ENCODE data around the gene DUSP22. TPM values are rescaled to one million over a fixed set of nuclear protein-coding genes. Genes with fewer than 3 reads are reported as not detected.
"Not testable (repeated sequence)": the region's sequence is repeated elsewhere in the genome, so short reads cannot be mapped to it uniquely, and the experiment has no call there.

DUSP22 gene
- total and polyA plus RNA-seq, 2 of the 8 experiments (the other 6 are each of a cell fraction or from before 2014, with no cell fraction given): 15.5 to 32.4 TPM

GRCh38 chr6:248046-248445 lies 44.2 kb upstream of the DUSP22 start:
- H3K36me3 ChIP-seq (ENCODE audit: control insufficient read depth in 2 of 4, insufficient read depth in 4 of 4, low read length in 3 of 4); H4K20me1 ChIP-seq (replicated peaks in 1 of 2; ENCODE audit: control insufficient read depth in 1 of 2, insufficient read depth in 2 of 2, low read length in 2 of 2); H3K23me2 ChIP-seq (ENCODE audit: low read depth, low read length); H2AK5ac ChIP-seq (ENCODE audit: low read depth, low read length); FAIRE-seq; DNase-seq (ENCODE audit: low read depth in 1 of 2, low spot score in 2 of 2); H2BK20ac ChIP-seq (ENCODE audit: low read length); H3K9ac ChIP-seq (replicated peaks in 1 of 4; ENCODE audit: extremely low read depth in 1 of 4, low read depth in 3 of 4, low read length in 3 of 4); H2AFZ ChIP-seq (ENCODE audit: low read length); H3K79me1 ChIP-seq (ENCODE audit: low read depth, low read length); H3K27ac ChIP-seq (ENCODE audit: low read depth, low read length); H3K18ac ChIP-seq (ENCODE audit: extremely low read depth, low read length); H3K4ac ChIP-seq (replicated peaks; ENCODE audit: insufficient read length, low read depth, low read length); H3K4me1 ChIP-seq (replicated peaks in 1 of 4; ENCODE audit: control insufficient read depth in 3 of 4, insufficient read depth in 4 of 4, low read length in 3 of 4); H4K8ac ChIP-seq (ENCODE audit: extremely low read depth, insufficient read depth, low read length); H3K4me3 ChIP-seq (ENCODE audit: extremely low read depth in 1 of 4, insufficient read depth in 2 of 4, low read depth in 3 of 4, low read length in 4 of 4); H3K14ac ChIP-seq (ENCODE audit: insufficient read length); H2BK120ac ChIP-seq (replicated peaks; ENCODE audit: low read depth, low read length); POLR2A ChIA-PET (ENCODE audit: partially characterized antibody); H3K23ac ChIP-seq (ENCODE audit: insufficient read length); CTCF ChIA-PET (ENCODE audit: partially characterized antibody); H3K4me2 ChIP-seq (ENCODE audit: insufficient read depth in 1 of 2, low read depth in 2 of 2, low read length in 2 of 2); H2BK15ac ChIP-seq (ENCODE audit: low read length); H4K91ac ChIP-seq (replicated peaks; ENCODE audit: insufficient read length, low read length); H3K9me3 ChIP-seq (ENCODE audit: insufficient read depth in 2 of 2, low read depth in 1 of 2, low read length in 1 of 2); H2BK12ac ChIP-seq (ENCODE audit: low read depth, low read length); H3K79me2 ChIP-seq (ENCODE audit: control insufficient read depth in 1 of 2, insufficient read depth in 2 of 2, low read length in 2 of 2); H3K27me3 ChIP-seq (replicated peaks in 1 of 4; ENCODE audit: control insufficient read depth in 3 of 4, extremely low read depth in 1 of 4, insufficient read depth in 3 of 4, low read length in 3 of 4); H2BK5ac ChIP-seq (ENCODE audit: low read depth, low read length); H4K5ac ChIP-seq (ENCODE audit: insufficient read length, low read depth, low read length); H3K56ac ChIP-seq (replicated peaks; ENCODE audit: insufficient read length, low read depth, low read length): not testable (repeated sequence)
- WGBS, 2 experiments (ENCODE audit: extremely low coverage in 1 of 2, insufficient coverage in 1 of 2, insufficient read length in 1 of 2, insufficient replicate concordance in 2 of 2, low coverage in 1 of 2, low lambda C conversion rate in 2 of 2, missing lambda C conversion rate in 1 of 2): 92% methylated on average over 6 of the region's 6 CpGs; no CpG with 5 or more reads in 1 of the 2 experiments
